Measurements from ENCODE around the gene PXMP2.

The PXMP2 gene

GRCh38 chr12:132724506-132725241, 37.3 kb downstream of the PXMP2 start:
- no peaks in the 10 kb centered on the region for H3K4me1 ChIP-seq (ENCODE audit: insufficient read depth, low read length, severe bottlenecking)
- no peak overlapping the region for H3K27ac ChIP-seq (ENCODE audit: low read depth, low read length, poor library complexity, severe bottlenecking)
- H3F3A ChIP-seq (ENCODE audit: insufficient read depth, low read length) = 0 out of 2 replicates have a peak, but pooled peaks cover 14% of the 10 kb centered on the region
- H3K27me3 ChIP-seq (ENCODE audit: insufficient read depth, low read length) = no peaks in the 10 kb centered on the region
- no peaks in the 10 kb centered on the region for H4K20me1 ChIP-seq (ENCODE audit: insufficient read depth, low read length)
- no peaks in the 10 kb centered on the region for H3K9me3 ChIP-seq (ENCODE audit: low read length)
- no peak overlapping the region for H3K4me2 ChIP-seq (ENCODE audit: low read length)
- no peak overlapping the region for H2AFZ ChIP-seq (ENCODE audit: low read length)
- H3K4me3 ChIP-seq (ENCODE audit: low read depth, low read length, poor library complexity, severe bottlenecking) = no peak overlapping the region
- H3K9ac ChIP-seq (ENCODE audit: low read length) = no peak overlapping the region
- no peaks in the 10 kb centered on the region for H3K9me2 ChIP-seq (ENCODE audit: low read depth, low read length)
- H3K79me2 ChIP-seq (ENCODE audit: insufficient read depth, low read length) = no peaks in the 10 kb centered on the region
- H3K36me3 ChIP-seq (ENCODE audit: insufficient read depth, low read length) = peaks cover 93% of the 10 kb centered on the region
- TF ChIP-seq EZH2 (IDR thresholded peaks at IDR 0.05; ENCODE audit: borderline replicate concordance, low read length) (no peak), CTCF (IDR thresholded peaks at IDR 0.05; ENCODE audit: low read length) (no peak)

GRCh38 chr12:132726386-132726785, 39.0 kb downstream of the PXMP2 start:
- Histone ChIP-seq H3K9me3 (ENCODE audit: low read length) (no peaks in the 10 kb centered on the region), H3K27ac (ENCODE audit: low read depth, low read length, poor library complexity, severe bottlenecking) (no peak overlapping the region), H3K36me3 (ENCODE audit: insufficient read depth, low read length) (peaks cover 93% of the 10 kb centered on the region), H4K20me1 (ENCODE audit: insufficient read depth, low read length) (no peaks in the 10 kb centered on the region), H3K9ac (ENCODE audit: low read length) (no peak overlapping the region), H3K4me3 (ENCODE audit: low read depth, low read length, poor library complexity, severe bottlenecking) (no peak overlapping the region), H3K4me1 (ENCODE audit: insufficient read depth, low read length, severe bottlenecking) (no peaks in the 10 kb centered on the region), H2AFZ (ENCODE audit: low read length) (no peak overlapping the region), H3K79me2 (ENCODE audit: insufficient read depth, low read length) (no peaks in the 10 kb centered on the region), H3K4me2 (ENCODE audit: low read length) (no peak overlapping the region), H3F3A (ENCODE audit: insufficient read depth, low read length) (0 out of 2 replicates have a peak, but pooled peaks cover 14% of the 10 kb centered on the region), H3K9me2 (ENCODE audit: low read depth, low read length) (no peaks in the 10 kb centered on the region), H3K27me3 (ENCODE audit: insufficient read depth, low read length) (no peaks in the 10 kb centered on the region)
- no peak for TF ChIP-seq CTCF (IDR thresholded peaks at IDR 0.05; ENCODE audit: low read length)
- TF ChIP-seq EZH2 (IDR thresholded peaks at IDR 0.05; ENCODE audit: borderline replicate concordance, low read length) = no peak

GRCh38 chr12:132727091-132727794, 39.9 kb downstream of the PXMP2 start:
- Histone ChIP-seq H3K9ac (ENCODE audit: low read length) (no peak overlapping the region), H3F3A (ENCODE audit: insufficient read depth, low read length) (0 out of 2 replicates have a peak, but pooled peaks cover 14% of the 10 kb centered on the region), H3K4me2 (ENCODE audit: low read length) (no peak overlapping the region), H3K27ac (ENCODE audit: low read depth, low read length, poor library complexity, severe bottlenecking) (no peak overlapping the region), H3K27me3 (ENCODE audit: insufficient read depth, low read length) (no peaks in the 10 kb centered on the region), H3K79me2 (ENCODE audit: insufficient read depth, low read length) (no peaks in the 10 kb centered on the region), H3K4me1 (ENCODE audit: insufficient read depth, low read length, severe bottlenecking) (no peaks in the 10 kb centered on the region), H3K9me3 (ENCODE audit: low read length) (no peaks in the 10 kb centered on the region), H4K20me1 (ENCODE audit: insufficient read depth, low read length) (no peaks in the 10 kb centered on the region), H2AFZ (ENCODE audit: low read length) (no peak overlapping the region), H3K9me2 (ENCODE audit: low read depth, low read length) (no peaks in the 10 kb centered on the region), H3K36me3 (ENCODE audit: insufficient read depth, low read length) (peaks cover 95% of the 10 kb centered on the region), H3K4me3 (ENCODE audit: low read depth, low read length, poor library complexity, severe bottlenecking) (no peak overlapping the region)
- TF ChIP-seq CTCF (IDR thresholded peaks at IDR 0.05; ENCODE audit: low read length) (no peak), EZH2 (IDR thresholded peaks at IDR 0.05; ENCODE audit: borderline replicate concordance, low read length) (no peak)
